Panc1 (cell line): ENCODE data around the gene DCST1. TPM values are rescaled to one million over a fixed set of nuclear protein-coding genes. Genes with fewer than 3 reads are reported as not detected.

Source experiments
- ATAC-seq: fragments of 200-7000 bp; cut with Tn5 transposase; 2 replicates; pipeline ENCODE4 v1.9.1; 2020; ENCODE audit warnings: mild to moderate bottlenecking, moderate library complexity
- BruUV-seq: library from RNA; stranded (reverse); fragments of 400-500 nt; replicated peaks from 2 replicates; lab custom pipeline; 2021; lab: Mats Ljungman, UMichigan
- CTCF ChIA-PET: fragments of 300-600 bp; sonication (Branson Sonifier 250); formaldehyde crosslinking; loops from one replicate; lab custom pipeline; 2022; ENCODE audit warnings: antibody characterized with exemption; lab: Charles Lee
- POLR2A ChIA-PET: fragments of 300-600 bp; sonication (Branson Sonifier 250); formaldehyde crosslinking; loops from one replicate; lab custom pipeline; 2022; ENCODE audit warnings: antibody characterized with exemption; lab: Charles Lee
- DNase-seq: peaks from one replicate; pipeline ENCODE4 v3.0.0-alpha.2; 2010; ENCODE audit warnings: low read depth, low spot score
- H3K27ac ChIP-seq: 2 replicates; pipeline ENCODE4 v1.5.1; 2011; ENCODE audit warnings: mild to moderate bottlenecking, low read length, inconsistent platforms
- H3K27me3 ChIP-seq: fragments of 200-500 bp; sonication (Bioruptor generic); 2 replicates; pipeline ENCODE4 v1.6.0; 2014; ENCODE audit warnings: low read length, inconsistent platforms; ENCODE audit not compliant: control insufficient read depth, insufficient read depth
- H3K36me3 ChIP-seq: fragments of 200-500 bp; sonication (Bioruptor generic); 2 replicates; pipeline ENCODE4 v1.5.1; 2014; ENCODE audit warnings: inconsistent platforms, mild to moderate bottlenecking, low read length, moderate library complexity; ENCODE audit not compliant: control insufficient read depth, insufficient read depth
- H3K4me1 ChIP-seq: 2 replicates; pipeline ENCODE4 v1.5.1; 2011; ENCODE audit warnings: inconsistent platforms, mild to moderate bottlenecking, low read length, moderate library complexity; ENCODE audit not compliant: control insufficient read depth, insufficient read depth
- H3K4me3 ChIP-seq, 2 experiments: 2 replicates each; pipeline ENCODE4 v1.5.1; 2011 to 2012; ENCODE audit warnings: low read depth in 2 of 2, low read length in 2 of 2, mild to moderate bottlenecking in 2 of 2, inconsistent platforms in 1 of 2, moderate library complexity in 1 of 2
- H3K9me3 ChIP-seq: fragments of 200-500 bp; sonication (Bioruptor generic); 2 replicates; pipeline ENCODE4 v1.5.1; 2014; ENCODE audit warnings: low read depth, mild to moderate bottlenecking, inconsistent platforms, low read length, moderate library complexity; ENCODE audit not compliant: control insufficient read depth, insufficient read depth
- CTCF ChIP-seq: fragments of 450-650 bp; IDR thresholded peaks from 2 replicates; pipeline ENCODE4 v1.5.1; 2017; ENCODE audit warnings: mild to moderate bottlenecking
- POLR2AphosphoS5 ChIP-seq: IDR thresholded peaks from 2 replicates; pipeline ENCODE4 v1.6.1; 2012; ENCODE audit warnings: mild to moderate bottlenecking, low read depth, low read length, moderate library complexity
- SIN3A ChIP-seq: IDR thresholded peaks from 2 replicates; pipeline ENCODE4 v1.6.1; 2012; ENCODE audit warnings: low read depth, mild to moderate bottlenecking, low read length, moderate library complexity, borderline replicate concordance; ENCODE audit not compliant: insufficient read depth
- TCF7L2 ChIP-seq: IDR thresholded peaks from 2 replicates; pipeline ENCODE4 v1.6.1; 2011; ENCODE audit warnings: mild to moderate bottlenecking, low read depth, low read length, inconsistent platforms
- in situ Hi-C: cut with HindIII; loops from 2 replicates; pipeline ENCODE4 v1.10.0; 2016; ENCODE audit warnings: low sequenced_read_pairs, low pct_unique_long_range_greater_than_20kb
- intact Hi-C: fragments of 100-400 bp; cut with micrococcal nuclease; formaldehyde crosslinking; loops from one replicate; pipeline ENCODE4 v1.10.0; 2022; ENCODE audit not compliant: unreplicated experiment
- total RNA-seq: library from RNA; stranded (reverse); gene quantifications from one replicate; pipeline ENCODE4 v1.2.1, GENCODE V29; 2021; ENCODE audit not compliant: unreplicated experiment
- TF ChIP-seq, protein P1 (sequence below), 2 experiments: IDR thresholded peaks; 2 replicates each; pipeline ENCODE4 v1.6.1; 2011 to 2012; ENCODE audit warnings: low read depth in 2 of 2, control low read depth in 1 of 2, low read length in 1 of 2, mild to moderate bottlenecking in 1 of 2, moderate library complexity in 1 of 2; ENCODE audit not compliant: insufficient read depth in 1 of 2

DCST1 gene
- total RNA-seq, 1 experiment from 2014 or later: not detected

- in situ Hi-C loops (no loop called here), intact Hi-C loops (no loop called here)
- ATAC-seq: peak; percentile 64
- POLR2A ChIA-PET: interaction anchor here (0.7 kb wide), 1 partner anchor 112 kb away, joined by 12 read pairs; no protein-coding TSS in a partner anchor
- no peak for DNase-seq
- CTCF ChIA-PET: no interaction called here
- no TSS peak for BruUV-seq
- Histone ChIP-seq H3K4me1 (peaks cover 10% of the 10 kb centered on the region), H3K4me3 (peak within 1 kb of the TSS; percentile 33 to 53), H3K9me3 (no peaks in the 10 kb centered on the region), H3K36me3 (no peaks in the 10 kb centered on the region; the same call in 1 of the 2 replicates), H3K27ac (no peak within 1 kb of the TSS), H3K27me3 (peaks cover 9% of the 10 kb centered on the region)
- TF ChIP-seq TCF7L2: no peak
- no peak for TF ChIP-seq SIN3A
- TF ChIP-seq CTCF: no peak
- TF ChIP-seq, protein P1, sequence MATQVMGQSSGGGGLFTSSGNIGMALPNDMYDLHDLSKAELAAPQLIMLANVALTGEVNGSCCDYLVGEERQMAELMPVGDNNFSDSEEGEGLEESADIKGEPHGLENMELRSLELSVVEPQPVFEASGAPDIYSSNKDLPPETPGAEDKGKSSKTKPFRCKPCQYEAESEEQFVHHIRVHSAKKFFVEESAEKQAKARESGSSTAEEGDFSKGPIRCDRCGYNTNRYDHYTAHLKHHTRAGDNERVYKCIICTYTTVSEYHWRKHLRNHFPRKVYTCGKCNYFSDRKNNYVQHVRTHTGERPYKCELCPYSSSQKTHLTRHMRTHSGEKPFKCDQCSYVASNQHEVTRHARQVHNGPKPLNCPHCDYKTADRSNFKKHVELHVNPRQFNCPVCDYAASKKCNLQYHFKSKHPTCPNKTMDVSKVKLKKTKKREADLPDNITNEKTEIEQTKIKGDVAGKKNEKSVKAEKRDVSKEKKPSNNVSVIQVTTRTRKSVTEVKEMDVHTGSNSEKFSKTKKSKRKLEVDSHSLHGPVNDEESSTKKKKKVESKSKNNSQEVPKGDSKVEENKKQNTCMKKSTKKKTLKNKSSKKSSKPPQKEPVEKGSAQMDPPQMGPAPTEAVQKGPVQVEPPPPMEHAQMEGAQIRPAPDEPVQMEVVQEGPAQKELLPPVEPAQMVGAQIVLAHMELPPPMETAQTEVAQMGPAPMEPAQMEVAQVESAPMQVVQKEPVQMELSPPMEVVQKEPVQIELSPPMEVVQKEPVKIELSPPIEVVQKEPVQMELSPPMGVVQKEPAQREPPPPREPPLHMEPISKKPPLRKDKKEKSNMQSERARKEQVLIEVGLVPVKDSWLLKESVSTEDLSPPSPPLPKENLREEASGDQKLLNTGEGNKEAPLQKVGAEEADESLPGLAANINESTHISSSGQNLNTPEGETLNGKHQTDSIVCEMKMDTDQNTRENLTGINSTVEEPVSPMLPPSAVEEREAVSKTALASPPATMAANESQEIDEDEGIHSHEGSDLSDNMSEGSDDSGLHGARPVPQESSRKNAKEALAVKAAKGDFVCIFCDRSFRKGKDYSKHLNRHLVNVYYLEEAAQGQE (IDR thresholded peaks at IDR 0.05; ENCODE audit: insufficient read depth in 1 of 2, low read depth in 2 of 2, low read length in 1 of 2): no peak
- no peak for TF ChIP-seq POLR2AphosphoS5
Observed at GRCh38 chr1:155078469-155079209, 45.0 kb downstream of the DCST1 start, which contains the start of gene EFNA3. EFNA3 (plus strand) TSS chr1:155078837; CDS start chr1:155078942, 105 bp downstream.

DNA sequence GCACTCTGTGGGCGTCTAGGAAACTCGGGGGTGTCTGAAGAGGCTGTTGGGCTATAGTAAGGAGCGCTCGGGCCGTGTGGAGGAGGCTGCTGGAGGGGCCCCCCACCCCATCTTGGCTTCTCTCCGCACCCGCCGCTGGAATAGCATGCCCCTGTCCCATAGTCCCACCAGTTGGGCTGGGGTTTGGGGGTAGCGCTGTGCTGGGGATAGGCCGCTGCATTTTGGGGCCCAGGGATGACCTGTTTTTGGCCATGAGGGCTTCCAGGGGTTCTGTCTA lies 45.5 kb downstream of the DCST1 start:
- ChIA-PET CTCF (no interaction called here), POLR2A (interaction anchor here (0.7 kb wide), 1 partner anchor 113 kb away, joined by 12 read pairs; no protein-coding TSS in a partner anchor)
- in situ Hi-C loops: no loop called here
- TF ChIP-seq, protein P1 (IDR thresholded peaks at IDR 0.05; ENCODE audit: insufficient read depth in 1 of 2, low read depth in 2 of 2, low read length in 1 of 2): no peak
- TF ChIP-seq POLR2AphosphoS5 (no peak), TCF7L2 (no peak), SIN3A (no peak), CTCF (no peak)
- H3K9me3 ChIP-seq: no peaks in the 10 kb centered on the region
- BruUV-seq: no TSS peak
- ATAC-seq (peak; percentile 2; the same call in 1 of the 2 replicates), DNase-seq (no peak)
- peak overlapping the region; percentile 33 to 53 for H3K4me3 ChIP-seq
- H3K27ac ChIP-seq: no peak overlapping the region
- no peaks in the 10 kb centered on the region; the same call in 1 of the 2 replicates for H3K36me3 ChIP-seq
- peaks cover 9% of the 10 kb centered on the region for H3K27me3 ChIP-seq
- H3K4me1 ChIP-seq: peaks cover 14% of the 10 kb centered on the region
- intact Hi-C loops: no loop called here
